Iris pigment epithelial cell (primary cell): ENCODE data around the gene KIF25.

ENCODE experiments used
- DNase-seq: peaks from one replicate; pipeline ENCODE4 v3.0.0-alpha.2; 2011; ENCODE audit warnings: low read depth

KIF25 gene

GRCh38 chr6:167997642-167998041, at the start of gene KIF25:
TSS of gene KIF25 (plus strand) at chr6:167997671. CDS start at chr6:168029586, 31,915 bp downstream.
- DNase-seq, result no peak

- no peak for DNase-seq
Observed at GRCh38 chr6:167947716-167948115, 49.8 kb upstream of the KIF25 start.

GRCh38 chr6:167948716-167949115, 48.8 kb upstream of the KIF25 start:
- no peak for DNase-seq

- DNase-seq, result no peak
Observed at GRCh38 chr6:167949121-167949684, 48.3 kb upstream of the KIF25 start.

GRCh38 chr6:167951781-167952511, 45.5 kb upstream of the KIF25 start:
- no peak for DNase-seq

- no peak for DNase-seq
Observed at GRCh38 chr6:167952512-167952859, 45.0 kb upstream of the KIF25 start.

- DNase-seq, result no peak
Observed at GRCh38 chr6:167953551-167953950, 43.9 kb upstream of the KIF25 start.

GRCh38 chr6:167954151-167954550, 43.3 kb upstream of the KIF25 start:
- DNase-seq, result no peak

- DNase-seq, result no peak
Observed at GRCh38 chr6:167956491-167956890, 41.0 kb upstream of the KIF25 start.

GRCh38 chr6:167956983-167957492, 40.4 kb upstream of the KIF25 start:
- DNase-seq, result peak; percentile 33

GRCh38 chr6:167957626-167958025, 39.8 kb upstream of the KIF25 start:
- DNase-seq, result no peak

GRCh38 chr6:167960579-167960978, 36.9 kb upstream of the KIF25 start:
- no peak for DNase-seq

- no peak for DNase-seq
Observed at GRCh38 chr6:167962711-167963110, 34.8 kb upstream of the KIF25 start.

GRCh38 chr6:167963589-167964057, 33.8 kb upstream of the KIF25 start:
- DNase-seq, result no peak

GRCh38 chr6:167965592-167966539, 31.6 kb upstream of the KIF25 start:
- DNase-seq, result no peak

- no peak for DNase-seq
Observed at GRCh38 chr6:167966540-167966905, 30.9 kb upstream of the KIF25 start.

- no peak for DNase-seq
Observed at GRCh38 chr6:167968091-167968490, 29.4 kb upstream of the KIF25 start.

- no peak for DNase-seq
Observed at GRCh38 chr6:167970230-167970629, 27.2 kb upstream of the KIF25 start.

- no peak for DNase-seq
Observed at GRCh38 chr6:167972193-167972592, 25.3 kb upstream of the KIF25 start.

GRCh38 chr6:167973148-167973885, 24.2 kb upstream of the KIF25 start:
- DNase-seq, result no peak

- peak; percentile 56 for DNase-seq
Observed at GRCh38 chr6:167974640-167975344, 22.7 kb upstream of the KIF25 start.
